NT2/D1 (cell line): ENCODE measurements around the gene PTPRK.

ENCODE experiments used
- SUZ12 ChIP-seq: IDR thresholded peaks from 2 replicates; pipeline ENCODE4 v1.6.1; 2011; ENCODE audit not compliant: insufficient read length, insufficient read depth; ENCODE audit errors: extremely low read depth
- YY1 ChIP-seq: IDR thresholded peaks from 2 replicates; pipeline ENCODE4 v1.6.1; 2011; ENCODE audit not compliant: insufficient read length, insufficient read depth
- ZNF274 ChIP-seq: IDR thresholded peaks from 2 replicates; pipeline ENCODE4 v1.6.1; 2011; ENCODE audit warnings: mild to moderate bottlenecking, low read depth, low read length

DNA sequence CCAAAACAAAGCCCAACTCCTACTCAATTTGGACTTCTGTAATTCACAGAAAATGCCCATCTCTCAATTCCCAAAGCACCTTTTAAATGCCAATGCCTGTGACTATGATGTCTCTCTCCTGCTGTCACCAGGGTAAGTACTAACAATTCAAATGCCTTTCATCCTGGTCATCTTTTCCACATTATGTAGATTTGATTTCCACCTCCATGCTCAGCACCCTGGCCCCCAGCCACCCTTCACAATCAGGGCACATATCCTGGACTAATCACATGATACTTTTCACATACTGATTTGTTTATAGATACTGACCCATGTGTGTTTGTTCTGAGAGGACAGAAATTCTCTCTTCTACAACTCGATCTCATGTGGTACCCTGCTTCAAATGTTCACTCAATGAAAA, 236.3 kb downstream of the PTPRK start:
- no peak for TF ChIP-seq YY1
- TF ChIP-seq ZNF274, result no peak
- TF ChIP-seq SUZ12, result no peak
